SH-SY5Y (cell line): Measurements from ENCODE around the gene UBR4.

Source experiments
- GATA2 ChIP-seq: IDR thresholded peaks from 2 replicates; pipeline ENCODE4 v1.6.1; 2011; ENCODE audit warnings: mild to moderate bottlenecking, low read depth, low read length
- GATA3 ChIP-seq: IDR thresholded peaks from 2 replicates; pipeline ENCODE4 v1.6.1; 2011; ENCODE audit warnings: low read depth, mild to moderate bottlenecking, low read length, moderate library complexity

GRCh38 chr1:19038732-19039131 lies 171.3 kb downstream of the UBR4 start:
- TF ChIP-seq GATA2 (no peak), GATA3 (no peak)
